HG02970 (cell line): ENCODE measurements around the gene SRM.
"Not testable (repeated sequence)": the region's sequence is repeated elsewhere in the genome, so short reads cannot be mapped to it uniquely, and the experiment has no call there.

ENCODE experiments used
- ATAC-seq: cut with Tn5 transposase; IDR thresholded peaks from one replicate; pipeline ENCODE4 v1.9.1; 2021; ENCODE audit warnings: mild to moderate bottlenecking, moderate library complexity, moderate number of reproducible peaks; ENCODE audit not compliant: unreplicated experiment, low FRiP score

The SRM gene

DNA sequence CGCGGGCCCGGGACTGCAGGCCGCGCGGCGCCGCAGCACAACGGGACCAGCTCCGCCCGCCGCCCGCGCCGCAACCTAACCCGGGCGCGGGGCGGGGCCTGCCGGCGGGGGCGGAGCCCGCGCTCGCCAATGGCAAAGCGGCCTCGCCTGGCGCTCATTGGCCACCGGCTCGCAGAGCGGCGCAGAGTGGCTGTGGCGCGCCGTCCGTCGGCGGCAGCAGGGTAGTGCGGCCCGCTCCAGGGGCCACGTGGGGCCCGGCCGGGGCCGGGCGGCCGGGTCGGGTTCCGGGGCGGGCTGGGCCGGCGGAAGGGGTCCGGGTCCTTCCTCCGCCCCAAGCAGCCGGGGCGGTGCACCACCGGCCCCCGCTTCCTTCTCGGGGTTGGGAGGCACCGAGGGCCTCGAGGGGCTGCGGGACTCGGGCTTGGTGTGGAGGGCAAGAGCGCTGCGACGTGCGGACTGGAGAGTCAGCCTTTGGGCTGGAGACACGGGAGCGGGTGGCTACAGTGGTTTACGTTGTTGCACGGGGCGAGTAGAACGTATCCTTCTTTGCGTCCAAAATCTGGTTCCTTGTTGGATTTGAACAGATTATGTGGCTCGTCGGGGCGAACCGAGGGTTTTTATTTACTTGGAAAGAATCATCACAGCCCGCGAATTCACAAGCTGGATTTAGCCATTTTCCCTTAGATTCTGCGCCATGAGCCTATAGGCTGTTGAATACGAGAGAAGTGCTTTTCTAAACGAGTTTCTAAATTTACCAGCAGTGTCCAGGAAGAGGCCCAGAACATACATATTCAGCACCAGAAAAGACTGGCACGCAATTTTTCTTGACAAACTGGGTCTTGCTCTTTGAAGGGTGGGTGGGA lies at the start of gene SRM:
Gene SRM (minus strand): TSS at position 51 of the 863 bp plus-strand sequence. CDS start 75 bp downstream, outside the sequence.
- ATAC-seq = peak; percentile 85

DNA sequence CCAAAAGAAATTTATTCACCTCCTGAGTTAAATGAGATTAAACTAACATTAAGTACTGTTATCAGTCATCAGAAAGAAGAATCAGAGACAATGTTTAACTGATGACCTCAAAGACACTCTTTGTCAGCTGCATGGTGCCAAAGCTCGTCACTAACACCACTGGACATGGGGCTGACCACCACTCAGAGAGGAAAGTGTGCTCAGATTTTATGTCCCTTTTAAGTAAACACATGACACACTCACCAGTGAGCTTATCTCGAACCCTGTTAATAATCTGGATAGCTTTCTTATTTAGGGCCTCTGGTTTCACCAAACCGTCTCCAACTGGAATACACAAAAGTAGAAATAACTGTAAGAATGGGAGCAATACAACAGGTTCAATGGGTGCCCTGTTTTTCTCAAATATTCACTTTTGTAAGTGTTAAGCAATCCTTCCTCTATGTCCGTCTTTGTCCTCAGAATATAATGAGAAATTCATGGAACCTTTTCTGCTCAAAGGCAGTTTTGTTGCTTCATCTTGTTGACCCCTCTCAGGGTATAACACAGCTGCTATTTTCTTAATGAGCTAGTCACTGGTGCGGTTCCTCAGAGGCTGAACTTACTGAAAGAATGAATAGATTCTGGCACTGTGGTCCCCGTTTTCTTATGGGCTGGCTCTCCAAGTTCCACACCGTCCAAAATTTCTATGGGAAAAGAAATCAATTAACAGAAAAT lies 49.4 kb upstream of the SRM start:
- no peak for ATAC-seq

DNA sequence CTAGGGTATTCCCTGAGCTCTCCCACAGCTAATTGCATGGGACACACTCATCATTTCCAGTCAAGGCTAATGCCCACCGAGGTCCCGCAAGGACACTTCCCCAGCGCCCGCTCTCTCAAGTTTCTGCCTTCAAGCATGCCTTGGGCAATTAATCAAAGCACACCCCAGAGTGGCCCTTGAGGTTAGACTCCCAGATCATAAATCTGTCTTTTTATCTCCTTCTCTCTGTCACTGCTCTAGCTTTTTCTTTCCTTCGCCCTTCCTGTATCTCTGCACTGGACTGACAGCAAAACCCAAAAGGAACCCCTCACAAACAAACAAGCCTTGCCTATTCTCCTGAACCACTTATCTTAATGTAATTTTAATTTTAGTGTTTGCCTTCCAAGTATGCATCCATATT lies 47.8 kb upstream of the SRM start:
- ATAC-seq = no peak

DNA sequence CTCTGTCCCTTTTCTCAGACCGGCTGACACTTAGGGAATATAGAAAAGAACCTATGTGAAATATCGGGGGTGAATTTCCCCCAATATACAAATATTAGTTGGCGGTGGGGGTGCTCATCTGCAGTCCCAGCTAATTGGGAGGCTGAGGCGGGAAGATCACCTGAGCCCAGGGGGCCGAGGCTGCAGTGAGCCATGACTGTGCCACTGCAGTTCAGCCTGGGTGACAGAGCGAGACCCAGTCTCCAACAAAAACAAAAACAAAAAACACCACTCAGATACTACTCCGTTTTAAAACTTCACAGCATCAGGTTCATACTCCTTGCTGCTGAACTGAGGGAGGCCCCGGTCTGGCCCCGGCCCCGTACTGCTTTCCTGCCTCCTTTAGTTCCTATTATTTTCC lies 45.8 kb upstream of the SRM start:
- ATAC-seq = no peak

DNA sequence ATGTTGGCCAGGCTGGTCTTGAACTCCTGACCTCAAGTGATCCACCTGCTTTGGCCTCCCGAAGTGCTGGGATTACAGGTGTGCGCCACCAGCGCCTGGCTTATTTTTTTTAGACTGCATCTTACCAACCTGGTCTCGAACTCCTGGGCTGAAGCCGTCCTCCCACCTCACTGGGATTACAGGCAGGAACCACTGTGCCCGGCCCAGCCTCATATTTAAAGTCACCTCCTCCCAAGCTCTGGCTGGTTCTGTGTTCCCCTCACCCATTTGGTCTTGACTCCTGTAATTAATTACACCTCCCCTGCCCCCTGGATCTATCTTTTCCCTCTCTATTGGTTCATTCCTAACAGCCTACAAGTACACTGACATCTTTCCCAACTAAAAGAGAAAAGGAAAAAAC lies 41.5 kb upstream of the SRM start:
- no peak for ATAC-seq

DNA sequence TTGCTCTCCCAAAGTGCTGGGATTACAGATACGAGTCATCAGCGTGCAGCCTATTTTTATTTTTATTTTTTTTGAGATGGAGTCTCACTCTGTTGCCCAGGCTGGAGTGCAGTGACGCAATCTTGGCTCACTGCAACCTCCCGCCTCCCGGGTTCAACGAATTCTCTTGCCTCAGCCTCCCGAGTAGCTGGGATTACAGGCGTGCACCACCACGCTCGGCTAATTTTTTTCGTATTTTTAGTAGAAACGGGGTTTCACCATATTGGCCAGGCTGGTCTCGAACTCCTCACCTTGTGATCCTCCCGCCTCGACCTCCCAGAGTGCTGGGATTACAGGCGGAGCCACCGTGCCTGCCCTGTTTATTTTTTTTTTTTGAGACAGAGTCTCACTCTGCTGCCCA lies 41.0 kb upstream of the SRM start:
- ATAC-seq = not testable (repeated sequence)

DNA sequence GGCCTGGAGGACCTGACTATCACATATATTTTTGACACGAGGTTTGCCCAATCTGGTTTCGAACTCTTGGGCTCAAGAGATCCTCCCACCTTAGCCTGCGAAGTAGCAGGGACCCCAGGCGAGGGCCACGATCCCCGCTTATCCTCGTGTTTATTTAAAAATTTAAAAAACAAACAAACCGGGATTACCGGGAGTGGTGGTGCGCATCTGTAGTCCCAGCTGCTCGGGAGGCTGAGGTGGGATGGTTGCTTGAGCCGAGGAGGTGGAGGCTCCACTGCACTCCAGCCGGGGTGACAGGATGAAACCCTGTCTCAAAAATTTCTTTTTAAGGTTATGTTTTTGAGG lies 40.3 kb upstream of the SRM start:
- no peak for ATAC-seq

DNA sequence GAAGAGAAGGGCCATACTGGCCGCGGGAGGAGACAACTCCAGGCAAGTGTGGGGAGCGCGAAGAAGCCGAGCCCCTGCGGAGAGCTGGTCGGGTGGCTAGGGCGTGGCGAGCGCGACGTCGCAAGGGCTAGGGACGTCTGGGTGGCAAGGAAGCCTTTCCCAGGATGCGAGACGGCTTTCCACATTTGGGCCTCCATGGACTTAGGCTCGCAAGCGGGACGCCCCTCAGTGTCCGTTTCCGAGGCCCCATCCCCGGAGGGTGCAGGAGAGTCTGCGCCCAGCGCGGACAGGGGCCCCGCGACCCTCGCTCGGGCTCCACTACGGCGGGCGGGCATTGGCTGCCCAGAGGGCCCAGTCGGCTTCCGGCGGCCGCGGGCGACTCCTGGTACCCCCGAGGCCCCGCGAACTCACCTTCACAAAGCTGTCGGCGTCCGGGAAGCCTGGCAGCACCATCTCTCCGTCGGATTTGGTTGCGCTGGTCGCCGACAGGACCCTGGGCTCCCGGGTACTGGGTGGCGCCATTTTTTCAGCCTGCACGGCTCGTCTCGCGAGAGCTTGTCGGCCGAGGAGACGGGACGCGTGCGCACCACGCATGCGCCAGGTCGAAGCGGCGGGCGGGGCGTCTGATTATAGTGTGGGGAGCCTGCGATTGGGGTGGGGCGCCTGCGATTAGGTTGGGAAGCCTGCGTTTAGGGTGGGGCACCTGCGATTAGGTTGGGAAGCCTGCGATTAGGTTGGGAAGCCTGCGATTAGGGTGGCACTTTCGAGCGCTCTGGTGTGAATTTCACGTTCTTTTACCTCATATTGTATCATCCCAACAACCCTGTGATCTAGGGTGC lies 39.7 kb upstream of the SRM start, which contains the start of gene EXOSC10:
Gene EXOSC10 (minus strand): TSS at position 560 of the 839 bp plus-strand sequence. CDS start 38 bp downstream, at position 522.
- ATAC-seq = peak; percentile 94

DNA sequence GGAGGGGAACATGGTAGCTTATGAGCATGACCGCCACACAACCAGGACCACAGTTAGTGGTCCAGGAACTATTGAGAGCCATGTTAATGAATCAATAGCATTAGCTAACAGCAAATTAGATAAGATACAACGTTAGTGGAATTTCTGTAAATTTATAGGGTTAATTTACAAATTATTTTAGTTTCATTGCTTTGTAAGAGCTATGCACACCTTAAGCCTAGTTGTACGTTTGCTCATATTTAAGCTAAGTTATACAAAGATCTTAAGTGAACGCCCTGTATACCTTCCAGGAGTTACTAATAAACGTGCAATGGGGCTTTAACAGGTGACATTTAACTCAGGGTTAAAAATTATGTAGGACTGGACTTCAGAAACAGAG lies 39.1 kb upstream of the SRM start:
- no peak for ATAC-seq

DNA sequence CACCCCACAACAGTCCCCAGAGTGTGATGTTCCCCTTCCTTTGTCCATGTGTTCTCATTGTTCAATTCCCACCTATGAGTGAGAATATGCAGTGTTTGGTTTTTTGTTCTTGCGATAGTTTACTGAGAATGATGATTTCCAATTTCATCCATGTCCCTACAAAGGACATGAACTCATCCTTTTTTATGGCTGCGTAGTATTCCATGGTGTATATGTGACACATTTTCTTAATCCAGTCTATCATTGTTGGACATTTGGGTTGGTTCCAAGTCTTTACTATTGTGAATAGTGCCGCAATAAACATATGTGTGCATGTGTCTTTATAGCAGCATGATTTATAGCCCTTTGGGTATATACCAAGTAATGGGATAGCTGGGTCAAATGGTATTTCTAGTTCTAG lies 24.0 kb upstream of the SRM start:
- ATAC-seq = not testable (repeated sequence)

DNA sequence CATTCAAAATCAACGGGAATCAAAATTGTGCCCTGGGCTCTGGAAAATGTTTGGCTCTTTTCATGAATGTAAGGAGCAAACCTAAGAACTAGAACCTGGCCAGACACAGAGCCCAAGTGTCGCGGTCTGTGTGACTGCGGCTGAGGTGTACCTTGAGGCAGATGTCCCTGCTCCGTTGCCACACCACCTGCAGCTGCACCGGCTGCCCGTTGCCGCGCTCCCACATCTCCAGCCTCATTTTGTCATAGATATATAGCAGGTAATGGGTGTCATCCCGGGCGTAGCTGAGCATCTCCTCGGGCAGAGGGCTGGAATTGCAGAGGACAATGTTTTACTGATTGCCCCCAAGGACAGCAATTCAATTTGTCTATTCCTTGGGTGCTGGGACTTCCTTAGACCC lies 21.1 kb upstream of the SRM start:
- ATAC-seq = no peak

DNA sequence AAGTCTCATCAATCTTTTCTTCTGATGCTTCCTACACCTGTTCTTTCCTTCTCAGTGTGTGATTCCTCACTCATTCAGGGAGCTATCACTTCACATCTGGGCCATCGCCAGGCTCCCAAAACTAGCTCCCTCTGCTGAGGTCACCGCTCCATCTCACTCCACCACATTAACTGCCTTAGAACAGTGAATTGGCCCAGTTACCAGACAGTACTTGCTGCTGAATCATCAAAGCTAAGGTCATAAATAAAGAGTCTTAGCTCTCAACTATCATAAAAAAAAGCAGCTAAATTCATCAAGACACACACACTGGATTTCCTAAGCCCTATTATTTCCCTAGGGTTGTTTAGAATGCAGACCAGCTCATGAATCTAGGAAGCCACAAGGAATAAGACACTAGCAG lies 18.8 kb upstream of the SRM start:
- no peak for ATAC-seq

DNA sequence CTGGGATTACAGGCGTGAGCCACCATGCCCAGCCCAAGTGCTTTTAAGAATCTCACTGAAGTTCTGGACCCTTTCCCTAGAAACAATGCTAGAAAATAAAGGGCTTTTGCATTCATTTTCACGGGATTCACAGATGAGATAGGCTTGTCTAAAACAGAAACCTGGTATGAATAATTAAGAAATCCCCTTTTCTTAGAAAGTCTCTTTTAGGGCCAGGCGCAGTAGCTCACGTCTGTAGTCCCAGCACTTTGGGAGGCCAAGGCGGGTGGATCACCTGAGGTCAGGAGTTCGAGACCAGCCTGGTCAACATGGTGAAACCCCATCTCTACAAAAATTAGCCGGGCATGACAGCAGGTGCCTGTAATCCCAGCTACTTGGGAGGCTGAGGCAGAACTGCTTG lies 13.6 kb upstream of the SRM start:
- ATAC-seq = not testable (repeated sequence)

DNA sequence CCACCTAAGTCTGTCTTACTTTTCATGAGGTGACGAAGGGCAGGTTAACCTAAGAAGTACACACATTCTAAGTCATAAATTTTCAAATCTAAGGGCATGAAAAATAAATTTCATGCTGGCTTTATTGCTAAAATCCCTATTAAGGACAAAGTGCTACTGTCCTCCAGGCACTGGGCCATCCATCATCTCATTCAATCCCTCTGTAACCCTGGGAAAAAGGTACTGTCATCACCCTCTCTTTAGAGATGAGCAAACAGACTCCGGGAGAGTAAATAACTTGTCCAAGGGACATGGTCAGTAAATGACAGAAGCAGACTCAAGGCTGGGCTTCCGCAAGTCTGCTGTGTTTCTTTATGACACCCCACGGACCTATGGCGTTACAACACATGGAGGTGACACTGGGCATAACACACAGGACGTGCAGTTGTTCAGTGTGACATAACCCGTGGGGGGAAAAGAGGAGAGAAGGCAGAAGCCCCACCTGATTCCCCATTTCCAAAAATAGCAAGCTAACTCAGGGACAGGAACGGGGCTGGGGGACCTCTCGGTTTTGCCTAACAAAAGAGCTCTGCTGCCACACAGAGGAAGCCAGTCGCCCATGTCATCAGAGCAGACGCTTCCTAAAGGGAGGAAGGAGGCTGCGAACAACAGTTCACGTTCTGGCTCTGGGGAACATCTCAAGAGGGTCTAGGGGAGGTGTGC lies 12.5 kb upstream of the SRM start:
- ATAC-seq = no peak

DNA sequence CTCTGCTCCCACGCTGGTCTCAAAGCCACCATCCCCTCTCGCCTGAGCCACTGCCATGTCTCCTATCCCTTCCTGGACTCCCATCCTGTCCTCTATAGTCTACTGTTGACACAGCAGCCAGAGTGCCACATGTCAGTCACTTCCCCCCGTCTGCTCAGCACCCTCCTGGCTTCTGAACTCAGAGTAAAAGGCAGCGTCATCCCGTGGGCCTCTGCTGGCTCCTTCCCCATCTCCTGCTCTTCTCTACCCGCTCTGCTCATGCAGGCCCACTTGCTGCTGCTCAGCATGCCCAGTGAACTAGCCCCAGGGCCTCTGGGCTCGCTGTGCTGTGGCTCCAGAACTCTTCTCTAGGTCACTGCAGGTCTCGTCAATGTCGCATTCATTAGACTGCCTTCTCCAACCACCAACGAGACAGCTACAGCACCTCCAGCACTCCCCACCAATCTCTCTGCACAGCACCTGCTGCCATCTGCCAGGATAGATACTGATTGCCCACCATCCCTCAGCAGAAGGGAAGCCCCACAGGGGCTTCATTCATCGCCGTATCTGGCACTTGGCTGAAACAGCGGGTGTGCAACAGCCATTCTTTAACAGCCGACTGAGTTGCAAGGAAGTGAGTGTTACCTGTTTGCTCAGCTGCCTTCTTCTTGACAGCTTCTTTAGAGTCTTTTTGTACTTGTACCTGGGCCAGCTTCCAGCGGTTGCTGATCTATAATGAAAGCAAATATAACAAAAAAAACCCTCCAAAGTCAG lies 11.8 kb upstream of the SRM start:
- ATAC-seq = no peak

DNA sequence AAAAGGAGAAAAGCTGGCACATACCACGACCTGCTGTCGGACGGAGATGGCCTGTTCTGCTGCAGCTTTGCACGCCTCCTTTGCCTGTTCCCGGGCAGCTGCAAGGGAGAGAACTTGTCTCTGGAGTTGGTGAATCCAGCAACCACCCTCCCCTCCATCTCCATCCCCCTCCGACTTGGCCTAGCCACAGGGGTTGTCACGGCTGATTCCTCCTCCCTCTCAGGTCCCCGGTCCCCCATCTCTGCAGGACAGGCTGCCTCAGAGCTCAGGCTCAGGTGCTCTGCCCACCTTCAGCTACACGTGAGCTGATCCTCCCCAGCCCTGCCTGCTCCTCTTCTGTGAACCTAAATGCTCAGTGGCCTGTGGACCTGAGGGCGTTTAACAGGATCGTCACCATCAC lies 11.1 kb upstream of the SRM start:
- no peak for ATAC-seq

DNA sequence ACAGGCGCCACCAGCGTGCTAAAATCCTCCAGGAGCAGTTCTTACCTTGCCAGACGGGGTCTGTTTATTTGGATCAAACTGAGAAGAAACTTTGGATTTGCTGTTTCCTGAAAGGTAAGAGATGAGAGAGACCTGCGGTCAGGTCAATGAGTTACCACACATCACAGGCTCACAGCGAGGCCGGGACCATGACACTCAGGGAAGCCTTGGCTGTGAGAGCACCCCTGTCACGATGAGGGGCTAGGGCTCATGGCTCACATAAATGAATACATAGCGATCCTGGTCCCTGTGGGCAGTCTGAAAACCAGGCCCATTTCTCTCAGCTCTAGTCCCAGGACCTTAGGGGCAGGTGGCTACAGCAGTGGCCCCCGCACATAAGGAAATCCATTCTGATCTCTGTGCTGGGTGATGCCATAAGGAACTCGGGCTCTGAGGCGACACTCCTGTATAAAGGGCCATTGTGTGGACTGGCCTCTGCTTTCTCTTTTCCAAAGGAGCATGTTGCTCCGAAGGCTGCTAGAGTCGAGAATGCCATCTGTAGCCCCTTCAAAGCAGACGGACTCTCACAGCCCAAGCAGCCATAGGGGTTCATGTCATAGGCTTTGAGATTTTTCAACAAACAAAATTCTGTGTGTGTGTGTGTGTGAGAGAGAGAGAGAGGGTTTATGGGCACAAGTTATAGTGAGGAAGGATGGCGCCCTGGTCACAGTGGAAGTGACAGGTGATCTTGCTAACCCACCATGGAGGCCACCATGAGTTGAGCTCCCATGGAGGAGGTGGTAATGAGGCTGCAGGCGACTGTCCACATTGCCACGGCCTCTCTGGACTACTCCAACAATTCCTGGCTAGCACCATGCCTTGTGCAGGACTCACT lies 9.0 kb upstream of the SRM start:
- no peak for ATAC-seq

DNA sequence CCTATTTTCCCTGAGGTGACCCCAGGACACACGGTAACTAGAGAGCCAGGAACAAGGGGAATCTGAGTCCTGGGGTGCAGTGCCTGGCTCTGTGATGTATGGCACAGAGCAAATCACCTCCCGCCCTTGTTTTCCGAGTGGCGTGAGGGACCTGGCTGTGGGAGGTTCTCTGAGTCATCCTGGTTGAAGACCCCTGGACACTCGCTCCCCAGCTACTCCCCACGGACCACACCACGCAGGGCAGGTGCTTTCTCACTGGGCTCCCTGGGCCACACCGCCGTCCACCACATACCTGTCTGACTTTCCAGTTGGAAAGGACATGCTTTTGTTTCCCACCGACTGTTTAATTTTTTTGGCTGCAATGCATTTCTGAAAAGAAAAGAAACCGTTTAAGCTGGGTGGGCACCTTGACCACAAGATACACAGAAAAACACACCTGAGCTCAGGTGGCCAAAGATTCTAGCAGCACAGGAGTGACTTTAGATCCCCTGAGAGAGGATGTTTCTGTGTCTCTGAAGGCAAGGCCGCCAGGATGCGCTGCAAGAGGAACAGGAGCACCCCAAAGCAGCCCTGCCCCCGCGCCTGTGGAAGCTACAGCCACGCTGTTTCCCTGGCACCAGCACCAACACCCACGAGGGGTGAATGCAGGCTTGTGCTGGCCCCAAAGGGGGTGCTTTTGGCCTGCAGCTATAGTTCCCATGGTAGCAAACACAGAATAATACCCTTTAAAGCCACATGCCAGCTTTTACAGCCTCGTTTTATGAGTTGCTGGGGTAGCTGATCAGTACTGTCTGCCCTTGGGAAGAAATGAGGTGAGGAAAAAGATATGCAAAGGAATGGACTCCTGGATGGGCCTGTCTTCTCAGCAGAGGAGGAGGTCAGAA lies 8.1 kb upstream of the SRM start:
- no peak for ATAC-seq
